H1 (cell line): ENCODE data around the gene PSMC3IP.

Experiments used
- BACH1 ChIP-seq: IDR thresholded peaks from 2 replicates; pipeline ENCODE4 v1.6.1; 2012; ENCODE audit warnings: low read length, improper control_type of control experiment
- CTCF ChIP-seq, 3 experiments: IDR thresholded peaks; 1 replicate in 2 of 3; 2 replicates in 1 of 3; pipeline versions ENCODE4 v1.5.1 to v1.6.1; 2011; ENCODE audit warnings: low read length in 3 of 3, mild to moderate bottlenecking in 3 of 3, inconsistent platforms in 2 of 3, low read depth in 1 of 3, moderate library complexity in 1 of 3; ENCODE audit not compliant: insufficient read depth in 1 of 3; ENCODE audit errors: control extremely low read depth in 1 of 3
- GABPA ChIP-seq: IDR thresholded peaks from 2 replicates; pipeline ENCODE4 v1.6.1; 2011; ENCODE audit warnings: mild to moderate bottlenecking, low read length, moderate library complexity, borderline replicate concordance; ENCODE audit not compliant: insufficient read depth
- MAX ChIP-seq: IDR thresholded peaks from 2 replicates; pipeline ENCODE4 v1.6.1; 2012; ENCODE audit warnings: inconsistent platforms
- RXRA ChIP-seq: IDR thresholded peaks from 2 replicates; pipeline ENCODE4 v1.6.1; 2011; ENCODE audit warnings: low read depth, mild to moderate bottlenecking, low read length, moderate library complexity; ENCODE audit not compliant: insufficient read depth
- SUZ12 ChIP-seq: fragments of 200-600 bp; sonication (generic); IDR thresholded peaks from 2 replicates; pipeline ENCODE4 v1.6.1; 2012; ENCODE audit warnings: mild to moderate bottlenecking, inconsistent platforms, low read length, moderate library complexity, mixed read lengths
- ZNF274 ChIP-seq: IDR thresholded peaks from 2 replicates; pipeline ENCODE4 v1.7.0; 2012; ENCODE audit warnings: low read length, borderline replicate concordance; ENCODE audit errors: extremely low read depth

GRCh38 chr17:42596386-42596785 lies 18.9 kb upstream of the PSMC3IP start:
- TF ChIP-seq CTCF (IDR thresholded peaks at IDR 0.05; ENCODE audit: control extremely low read depth in 1 of 3, insufficient read depth in 1 of 3, low read depth in 1 of 3, low read length in 3 of 3) (no peak), MAX (no peak), ZNF274 (no peak), SUZ12 (no peak), GABPA (no peak), RXRA (no peak), BACH1 (no peak)
